H9 (cell line): ENCODE measurements around the gene RORC. TPM values are rescaled to one million over a fixed set of nuclear protein-coding genes. Genes with fewer than 3 reads are reported as not detected.
A peak's percentile ranks its signal among the peaks of the same experiment; 100 is the strongest.

Experiments used
- DNase-seq: peaks from one replicate; pipeline ENCODE4 v3.0.0-alpha.2; 2017
- H2AFZ ChIP-seq: one replicate; pipeline ENCODE4 v1.6.1; 2013; ENCODE audit warnings: mild to moderate bottlenecking, low read length, control low read depth, moderate library complexity
- H2AK5ac ChIP-seq: 2 replicates; pipeline ENCODE4 v1.6.1; 2013; ENCODE audit warnings: low read length, control low read depth, mixed read lengths; ENCODE audit not compliant: insufficient read length
- H2BK120ac ChIP-seq: one replicate; pipeline ENCODE4 v1.6.1; 2013; ENCODE audit warnings: low read depth, mild to moderate bottlenecking, low read length, control low read depth, inconsistent platforms; ENCODE audit not compliant: poor library complexity, severe bottlenecking
- H2BK12ac ChIP-seq: 2 replicates; pipeline ENCODE4 v1.6.1; 2013; ENCODE audit warnings: low read length, control low read depth, mixed read lengths, low read depth; ENCODE audit not compliant: insufficient read length
- H2BK15ac ChIP-seq: 2 replicates; pipeline ENCODE4 v1.6.1; 2013; ENCODE audit warnings: low read depth, low read length, control low read depth
- H2BK20ac ChIP-seq: one replicate; pipeline ENCODE4 v1.6.1; 2013; ENCODE audit warnings: low read depth, mild to moderate bottlenecking, low read length, control low read depth, inconsistent platforms; ENCODE audit not compliant: poor library complexity, severe bottlenecking
- H2BK5ac ChIP-seq: 2 replicates; pipeline ENCODE4 v1.6.1; 2013; ENCODE audit warnings: low read length, control low read depth, mixed read lengths; ENCODE audit not compliant: insufficient read length
- H3K14ac ChIP-seq: 2 replicates; pipeline ENCODE4 v1.6.1; 2013; ENCODE audit warnings: low read length, control low read depth; ENCODE audit not compliant: insufficient read depth
- H3K18ac ChIP-seq: 2 replicates; pipeline ENCODE4 v1.6.1; 2013; ENCODE audit warnings: low read depth, mild to moderate bottlenecking, mixed read lengths, low read length, control low read depth; ENCODE audit not compliant: insufficient read length
- H3K23ac ChIP-seq: 2 replicates; pipeline ENCODE4 v1.6.1; 2013; ENCODE audit warnings: low read length, control low read depth, mixed read lengths, low read depth; ENCODE audit not compliant: insufficient read length
- H3K23me2 ChIP-seq: 2 replicates; pipeline ENCODE4 v1.6.1; 2013; ENCODE audit warnings: low read depth, mild to moderate bottlenecking, mixed read lengths, low read length, control low read depth; ENCODE audit not compliant: insufficient read length, poor library complexity, severe bottlenecking
- H3K27ac ChIP-seq: 2 replicates; pipeline ENCODE4 v1.5.1; 2013; ENCODE audit warnings: low read length, control low read depth, mixed read lengths, low read depth; ENCODE audit not compliant: insufficient read length
- H3K27me3 ChIP-seq: 2 replicates; pipeline ENCODE4 v1.6.1; 2013; ENCODE audit warnings: low read length, control low read depth, inconsistent platforms; ENCODE audit not compliant: insufficient read depth
- H3K4ac ChIP-seq: 2 replicates; pipeline ENCODE4 v1.6.1; 2013; ENCODE audit warnings: low read depth, mild to moderate bottlenecking, control low read depth, inconsistent platforms, low read length, moderate library complexity
- H3K4me1 ChIP-seq: 2 replicates; pipeline ENCODE4 v1.6.1; 2013; ENCODE audit warnings: low read length, control low read depth, inconsistent platforms; ENCODE audit not compliant: insufficient read depth
- H3K4me2 ChIP-seq: 2 replicates; pipeline ENCODE4 v1.6.1; 2013; ENCODE audit warnings: low read length, control low read depth, mixed read lengths; ENCODE audit not compliant: insufficient read length, insufficient read depth
- H3K56ac ChIP-seq: 2 replicates; pipeline ENCODE4 v1.6.1; 2013; ENCODE audit warnings: low read depth, mild to moderate bottlenecking, mixed read lengths, low read length, control low read depth; ENCODE audit not compliant: insufficient read length
- H3K79me1 ChIP-seq: 2 replicates; pipeline ENCODE4 v1.6.1; 2013; ENCODE audit warnings: low read depth, mild to moderate bottlenecking, moderate library complexity, low read length, control low read depth, inconsistent platforms; ENCODE audit not compliant: insufficient read depth, poor library complexity, severe bottlenecking
- H3K79me2 ChIP-seq: 2 replicates; pipeline ENCODE4 v1.6.1; 2013; ENCODE audit warnings: low read length, control low read depth, inconsistent platforms; ENCODE audit not compliant: insufficient read depth
- H3K9ac ChIP-seq: 2 replicates; pipeline ENCODE4 v1.6.1; 2013; ENCODE audit warnings: low read length, control low read depth, mixed read lengths; ENCODE audit not compliant: insufficient read length; ENCODE audit errors: extremely low read depth
- H3K9me3 ChIP-seq: one replicate; pipeline ENCODE4 v1.6.1; 2013; ENCODE audit warnings: low read depth, low read length, inconsistent platforms; ENCODE audit not compliant: control insufficient read depth
- H3T11ph ChIP-seq: one replicate; pipeline ENCODE4 v1.6.1; 2013; ENCODE audit warnings: mild to moderate bottlenecking, low read length, control low read depth, inconsistent platforms
- H4K20me1 ChIP-seq: one replicate; pipeline ENCODE4 v1.6.1; 2013; ENCODE audit not compliant: control insufficient read depth, insufficient read length, insufficient read depth
- H4K5ac ChIP-seq: 2 replicates; pipeline ENCODE4 v1.6.1; 2013; ENCODE audit warnings: low read depth, mild to moderate bottlenecking, mixed read lengths, low read length, control low read depth; ENCODE audit not compliant: insufficient read length
- H4K8ac ChIP-seq: replicated peaks from 2 replicates; pipeline ENCODE4 v1.6.1; 2013; ENCODE audit warnings: low read length, control low read depth, mixed read lengths, low read depth; ENCODE audit not compliant: insufficient read length
- H4K91ac ChIP-seq: 2 replicates; pipeline ENCODE4 v1.6.1; 2013; ENCODE audit warnings: low read depth, mild to moderate bottlenecking, moderate library complexity, mixed read lengths, low read length, control low read depth; ENCODE audit not compliant: insufficient read length
- H3K27ac Mint-ChIP-seq, 3 experiments: 2 replicates in 2 of 3; 3 replicates in 1 of 3; pipeline ENCODE4 v1.8.0; 2020 to 2021; ENCODE audit warnings: mixed read lengths in 3 of 3, mild to moderate bottlenecking in 1 of 3, moderate library complexity in 1 of 3
- H3K27me3 Mint-ChIP-seq: 2 replicates; pipeline ENCODE4 v1.8.0; 2021; ENCODE audit warnings: low read depth, mild to moderate bottlenecking, moderate library complexity, mixed read lengths
- H3K36me3 Mint-ChIP-seq, 3 experiments: 2 replicates in 2 of 3; 3 replicates in 1 of 3; pipeline ENCODE4 v1.8.0; 2020 to 2021; ENCODE audit warnings: low read depth in 3 of 3, mixed read lengths in 3 of 3; ENCODE audit not compliant: insufficient read depth in 1 of 3
- H3K4me1 Mint-ChIP-seq, 2 experiments: 2 replicates each; pipeline ENCODE4 v1.8.0; 2020; ENCODE audit warnings: mixed read lengths in 2 of 2
- H3K4me3 Mint-ChIP-seq, 2 experiments: 2 replicates in 1 of 2; 3 replicates in 1 of 2; pipeline ENCODE4 v1.8.0; 2020 to 2021; ENCODE audit warnings: mild to moderate bottlenecking in 2 of 2, mixed read lengths in 2 of 2, moderate library complexity in 1 of 2
- H3K9me3 Mint-ChIP-seq, 2 experiments: 2 replicates in 1 of 2; 3 replicates in 1 of 2; pipeline ENCODE4 v1.8.0; 2020; ENCODE audit warnings: mild to moderate bottlenecking in 2 of 2, mixed read lengths in 2 of 2, moderate library complexity in 1 of 2
- WGBS: extraction: QIAGEN DNeasy Blood & Tissue Kit; methylation state at CpG from one replicate; pipeline ENCODE4 v1.1.7; 2013; ENCODE audit warnings: missing lambda C conversion rate, low lambda C conversion rate, mixed read lengths; ENCODE audit not compliant: insufficient read length; ENCODE audit errors: extremely low coverage; 5-methylcytosine and 5-hydroxymethylcytosine counted together
- total RNA-seq: library from RNA; stranded (reverse); gene quantifications from 2 replicates; pipeline ENCODE4 v1.2.1, GENCODE V29; 2021
- TF ChIP-seq, protein P1 (sequence below): fragments of 200-600 bp; sonication (generic); conservative IDR thresholded peaks from 3 replicates; pipeline ENCODE4 v1.8.0; 2021; ENCODE audit warnings: antibody characterized with exemption, mild to moderate bottlenecking

The RORC gene
- total RNA-seq, 1 experiment from 2014 or later, result 0.52 TPM

DNA sequence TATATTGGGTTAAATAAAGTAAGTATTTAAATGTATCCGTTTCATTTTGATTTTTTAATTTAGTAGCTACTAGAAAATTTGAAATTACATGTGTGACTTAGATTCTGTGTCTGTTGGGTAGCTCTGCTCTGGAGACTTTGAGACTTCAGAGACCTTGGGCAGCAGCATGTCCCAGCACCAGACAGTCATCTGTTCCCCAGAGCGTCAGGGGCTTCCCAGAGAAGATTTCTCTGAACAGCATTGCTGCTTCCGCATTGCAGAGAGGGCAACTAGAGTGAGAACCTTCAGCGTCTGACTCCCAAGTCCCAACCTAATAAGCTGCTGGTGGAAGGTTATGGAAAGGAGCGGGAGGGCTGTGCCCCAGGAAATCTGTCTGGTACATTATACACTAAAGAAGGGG lies 33.0 kb downstream of the RORC start:
- H3K23ac ChIP-seq, result no peak overlapping the region
- no peak overlapping the region for H2BK15ac ChIP-seq
- H3K36me3 Mint-ChIP-seq, result peaks cover 0 to 4% (median 0%) of the 10 kb centered on the region in 3 experiments; a peak in 2 of 7 replicates
- H3K27ac Mint-ChIP-seq, result peak overlapping the region in 1 of 3 experiments; percentile 62; a peak in 2 of 7 replicates
- H2BK5ac ChIP-seq, result no peak overlapping the region
- 100% methylated on average over 1 of the region's 5 CpGs for WGBS
- H3K27me3 Mint-ChIP-seq, result peaks cover 5% of the 10 kb centered on the region
- no peaks in the 10 kb centered on the region for H3K27me3 ChIP-seq
- DNase-seq, result no peak
- H2BK12ac ChIP-seq, result no peak overlapping the region
- H2AK5ac ChIP-seq, result no peak overlapping the region
- no peaks in the 10 kb centered on the region for H3K23me2 ChIP-seq
- H3T11ph ChIP-seq, result no peak overlapping the region
- H3K14ac ChIP-seq, result no peak overlapping the region
- no peak overlapping the region for H4K91ac ChIP-seq
- no peaks in the 10 kb centered on the region for H3K9me3 ChIP-seq
- no peaks in the 10 kb centered on the region for H3K79me2 ChIP-seq
- H3K79me1 ChIP-seq, result no peaks in the 10 kb centered on the region
- H3K4me3 Mint-ChIP-seq, result peak overlapping the region in 1 of 2 experiments; percentile 19; a peak in 1 of 5 replicates
- no peak overlapping the region for H3K9ac ChIP-seq
- no peaks in the 10 kb centered on the region for H4K20me1 ChIP-seq
- no peak overlapping the region for H3K4ac ChIP-seq
- no peak overlapping the region for H2BK20ac ChIP-seq
- TF ChIP-seq, protein P1, sequence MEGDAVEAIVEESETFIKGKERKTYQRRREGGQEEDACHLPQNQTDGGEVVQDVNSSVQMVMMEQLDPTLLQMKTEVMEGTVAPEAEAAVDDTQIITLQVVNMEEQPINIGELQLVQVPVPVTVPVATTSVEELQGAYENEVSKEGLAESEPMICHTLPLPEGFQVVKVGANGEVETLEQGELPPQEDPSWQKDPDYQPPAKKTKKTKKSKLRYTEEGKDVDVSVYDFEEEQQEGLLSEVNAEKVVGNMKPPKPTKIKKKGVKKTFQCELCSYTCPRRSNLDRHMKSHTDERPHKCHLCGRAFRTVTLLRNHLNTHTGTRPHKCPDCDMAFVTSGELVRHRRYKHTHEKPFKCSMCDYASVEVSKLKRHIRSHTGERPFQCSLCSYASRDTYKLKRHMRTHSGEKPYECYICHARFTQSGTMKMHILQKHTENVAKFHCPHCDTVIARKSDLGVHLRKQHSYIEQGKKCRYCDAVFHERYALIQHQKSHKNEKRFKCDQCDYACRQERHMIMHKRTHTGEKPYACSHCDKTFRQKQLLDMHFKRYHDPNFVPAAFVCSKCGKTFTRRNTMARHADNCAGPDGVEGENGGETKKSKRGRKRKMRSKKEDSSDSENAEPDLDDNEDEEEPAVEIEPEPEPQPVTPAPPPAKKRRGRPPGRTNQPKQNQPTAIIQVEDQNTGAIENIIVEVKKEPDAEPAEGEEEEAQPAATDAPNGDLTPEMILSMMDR, result no peak
- H2AFZ ChIP-seq, result no peak overlapping the region
- H4K8ac ChIP-seq, result no peak overlapping the region
- no peak overlapping the region for H4K5ac ChIP-seq
- no peaks in the 10 kb centered on the region for H3K4me1 ChIP-seq
- H3K18ac ChIP-seq, result no peak overlapping the region
- no peak overlapping the region for H2BK120ac ChIP-seq
- H3K27ac ChIP-seq, result no peak overlapping the region
- H3K4me2 ChIP-seq, result no peak overlapping the region
- H3K9me3 Mint-ChIP-seq, result no peaks in the 10 kb centered on the region
- peaks cover 3 to 16% of the 10 kb centered on the region in 2 experiments; a peak in 3 of 4 replicates for H3K4me1 Mint-ChIP-seq
- no peak overlapping the region for H3K56ac ChIP-seq
